OCI-LY3 (cell line): Measurements from ENCODE around the gene ADGRV1.

Source experiments
- EZH2phosphoT487 ChIP-seq: fragments of 200-600 bp; shearing (Covaris generic); IDR thresholded peaks from 2 replicates; pipeline ENCODE4 v1.6.1; 2018; ENCODE audit warnings: antibody characterized with exemption, mixed run types, low read depth
- TF ChIP-seq, protein P1 (sequence below): fragments of 200-600, 300-600 bp; sonication (generic); IDR thresholded peaks from 2 replicates; pipeline ENCODE4 v1.5.1; 2014; ENCODE audit warnings: antibody characterized with exemption, low read length, low read depth

DNA sequence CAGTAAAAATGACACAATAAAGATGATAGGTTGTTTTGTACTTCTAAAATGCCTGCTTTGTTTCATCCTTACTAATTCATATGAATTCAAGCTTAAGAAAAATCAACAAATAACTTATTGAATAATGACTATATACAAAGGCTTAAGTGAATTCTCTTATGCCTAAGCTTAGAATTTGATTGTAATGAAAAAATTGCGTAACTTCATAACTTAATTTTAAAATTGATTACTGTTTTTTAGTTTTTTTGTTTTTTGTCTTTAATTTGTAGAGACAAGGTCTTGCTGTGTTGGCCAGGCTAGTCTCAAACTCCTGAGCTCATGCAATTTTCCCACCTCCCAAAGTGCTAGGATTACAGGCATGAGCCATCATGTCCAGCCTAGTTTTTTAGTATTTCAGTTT is 432.6 kb downstream of the ADGRV1 start:
- TF ChIP-seq, protein P1, sequence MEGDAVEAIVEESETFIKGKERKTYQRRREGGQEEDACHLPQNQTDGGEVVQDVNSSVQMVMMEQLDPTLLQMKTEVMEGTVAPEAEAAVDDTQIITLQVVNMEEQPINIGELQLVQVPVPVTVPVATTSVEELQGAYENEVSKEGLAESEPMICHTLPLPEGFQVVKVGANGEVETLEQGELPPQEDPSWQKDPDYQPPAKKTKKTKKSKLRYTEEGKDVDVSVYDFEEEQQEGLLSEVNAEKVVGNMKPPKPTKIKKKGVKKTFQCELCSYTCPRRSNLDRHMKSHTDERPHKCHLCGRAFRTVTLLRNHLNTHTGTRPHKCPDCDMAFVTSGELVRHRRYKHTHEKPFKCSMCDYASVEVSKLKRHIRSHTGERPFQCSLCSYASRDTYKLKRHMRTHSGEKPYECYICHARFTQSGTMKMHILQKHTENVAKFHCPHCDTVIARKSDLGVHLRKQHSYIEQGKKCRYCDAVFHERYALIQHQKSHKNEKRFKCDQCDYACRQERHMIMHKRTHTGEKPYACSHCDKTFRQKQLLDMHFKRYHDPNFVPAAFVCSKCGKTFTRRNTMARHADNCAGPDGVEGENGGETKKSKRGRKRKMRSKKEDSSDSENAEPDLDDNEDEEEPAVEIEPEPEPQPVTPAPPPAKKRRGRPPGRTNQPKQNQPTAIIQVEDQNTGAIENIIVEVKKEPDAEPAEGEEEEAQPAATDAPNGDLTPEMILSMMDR: no peak
- no peak for TF ChIP-seq EZH2phosphoT487
